IMR-90 (cell line): ENCODE results near the gene NR5A1. TPM values are rescaled to one million over a fixed set of nuclear protein-coding genes. Genes with fewer than 3 reads are reported as not detected.

Experiments
- ATAC-seq: fragments of 200-7000 bp; cut with Tn5 transposase; 2 replicates; pipeline ENCODE4 v1.9.1; 2020; ENCODE audit warnings: low read depth, mild to moderate bottlenecking, moderate library complexity
- BruUV-seq: library from RNA; stranded (reverse); fragments of 400-500 nt; replicated peaks from 2 replicates; lab custom pipeline; 2021; lab: Mats Ljungman, UMichigan
- CTCF ChIA-PET: fragments of 300-600 bp; formaldehyde crosslinking; extraction: SDS; loops from one replicate; lab custom pipeline; 2021; ENCODE audit warnings: antibody characterized with exemption; lab: Yijun Ruan, JAX
- POLR2A ChIA-PET: fragments of 300-600 bp; sonication (Branson Sonifier 250); formaldehyde crosslinking; loops from one replicate; lab custom pipeline; 2022; ENCODE audit warnings: antibody characterized with exemption; ENCODE audit not compliant: unreplicated experiment; lab: Charles Lee
- DNase-seq: peaks from one replicate; pipeline ENCODE4 v3.0.0; 2013
- H2AFZ ChIP-seq: replicated peaks from 2 replicates; pipeline ENCODE3; 2013; ENCODE audit warnings: low read length, mild to moderate bottlenecking; ENCODE audit not compliant: poor library complexity
- H2AK5ac ChIP-seq: 2 replicates; pipeline ENCODE4 v1.6.1; 2013; ENCODE audit warnings: low read depth, low read length, inconsistent platforms
- H2AK9ac ChIP-seq: replicated peaks from 2 replicates; pipeline ENCODE3; 2013; ENCODE audit warnings: mild to moderate bottlenecking, low read depth, low read length, moderate library complexity; ENCODE audit not compliant: poor library complexity
- H2BK120ac ChIP-seq: 2 replicates; pipeline ENCODE4 v1.6.1; 2013; ENCODE audit warnings: low read depth, low read length, inconsistent platforms
- H2BK15ac ChIP-seq: 3 replicates; pipeline ENCODE4 v1.6.1; 2013; ENCODE audit warnings: low read depth, low read length, inconsistent platforms
- H2BK20ac ChIP-seq: 2 replicates; pipeline ENCODE4 v1.6.1; 2013; ENCODE audit warnings: low read depth, mild to moderate bottlenecking, inconsistent platforms, low read length, moderate library complexity
- H2BK5ac ChIP-seq: 2 replicates; pipeline ENCODE4 v1.6.1; 2013; ENCODE audit warnings: mild to moderate bottlenecking, low read depth, low read length, inconsistent platforms; ENCODE audit not compliant: poor library complexity, severe bottlenecking
- H3K14ac ChIP-seq: replicated peaks from 2 replicates; pipeline ENCODE4 v1.6.1; 2013; ENCODE audit warnings: low read depth, low read length, inconsistent platforms
- H3K18ac ChIP-seq: 2 replicates; pipeline ENCODE4 v1.6.1; 2013; ENCODE audit warnings: low read depth, low read length, control low read depth
- H3K23ac ChIP-seq: 2 replicates; pipeline ENCODE4 v1.6.1; 2013; ENCODE audit warnings: low read depth, low read length, inconsistent platforms
- H3K27ac ChIP-seq: 2 replicates; pipeline ENCODE4 v1.5.1; 2013; ENCODE audit warnings: mild to moderate bottlenecking, control low read depth, low read length; ENCODE audit not compliant: insufficient read depth
- H3K27me3 ChIP-seq: 2 replicates; pipeline ENCODE4 v1.6.1; 2013; ENCODE audit warnings: low read length; ENCODE audit not compliant: control insufficient read depth, insufficient read depth
- H3K36me3 ChIP-seq: 2 replicates; pipeline ENCODE4 v1.6.1; 2013; ENCODE audit warnings: low read length, mixed read lengths; ENCODE audit not compliant: control insufficient read depth, insufficient read depth
- H3K4ac ChIP-seq: 2 replicates; pipeline ENCODE4 v1.6.1; 2013; ENCODE audit warnings: low read depth, low read length, inconsistent platforms
- H3K4me1 ChIP-seq: 2 replicates; pipeline ENCODE4 v1.6.1; 2013; ENCODE audit warnings: low read length, mixed read lengths; ENCODE audit not compliant: control insufficient read depth, insufficient read depth
- H3K4me2 ChIP-seq: 2 replicates; pipeline ENCODE4 v1.6.1; 2013; ENCODE audit warnings: low read depth, mild to moderate bottlenecking, control low read depth, low read length, moderate library complexity
- H3K4me3 ChIP-seq: 2 replicates; pipeline ENCODE4 v1.5.1; 2013; ENCODE audit warnings: low read depth, mild to moderate bottlenecking, control low read depth, low read length, moderate library complexity; ENCODE audit not compliant: insufficient read depth
- H3K56ac ChIP-seq: 2 replicates; pipeline ENCODE4 v1.6.1; 2013; ENCODE audit warnings: low read length, inconsistent platforms; ENCODE audit not compliant: insufficient read depth; ENCODE audit errors: extremely low read depth
- H3K79me1 ChIP-seq, 2 experiments: 2 replicates each; pipeline ENCODE4 v1.6.1; 2013; ENCODE audit warnings: low read length in 2 of 2, inconsistent platforms in 1 of 2, low read depth in 1 of 2
- H3K9ac ChIP-seq: 2 replicates; pipeline ENCODE4 v1.6.1; 2013; ENCODE audit warnings: low read depth, low read length, control low read depth
- H3K9me1 ChIP-seq: 2 replicates; pipeline ENCODE4 v1.6.1; 2013; ENCODE audit warnings: low read length, inconsistent platforms; ENCODE audit not compliant: insufficient read depth
- H3K9me3 ChIP-seq: 2 replicates; pipeline ENCODE4 v1.6.1; 2013; ENCODE audit warnings: low read length; ENCODE audit not compliant: control insufficient read depth, insufficient read depth
- H4K20me1 ChIP-seq: 2 replicates; pipeline ENCODE4 v1.6.1; 2013; ENCODE audit warnings: low read length, inconsistent platforms; ENCODE audit not compliant: insufficient read depth
- H4K5ac ChIP-seq: 2 replicates; pipeline ENCODE4 v1.6.1; 2013; ENCODE audit warnings: mild to moderate bottlenecking, low read depth, low read length, control low read depth
- H4K8ac ChIP-seq, 2 experiments: 2 replicates each; pipeline ENCODE4 v1.6.1; 2013; ENCODE audit warnings: low read depth in 2 of 2, low read length in 2 of 2, control low read depth in 1 of 2, inconsistent platforms in 1 of 2
- H4K91ac ChIP-seq: 2 replicates; pipeline ENCODE4 v1.6.1; 2013; ENCODE audit warnings: low read depth, low read length, inconsistent platforms; ENCODE audit not compliant: insufficient read depth
- BHLHE40 ChIP-seq: fragments of 150-350 bp; IDR thresholded peaks from 2 replicates; pipeline ENCODE4 v1.6.1; 2016; ENCODE audit warnings: mild to moderate bottlenecking, low read depth, low read length
- CHD1 ChIP-seq: IDR thresholded peaks from 2 replicates; pipeline ENCODE4 v1.6.1; 2012; ENCODE audit warnings: low read depth, low read length, improper control_type of control experiment
- FOS ChIP-seq: fragments of 150-350 bp; IDR thresholded peaks from 2 replicates; pipeline ENCODE4 v1.6.1; 2016; ENCODE audit warnings: low read depth, low read length
- NFE2L2 ChIP-seq: fragments of 150-350 bp; IDR thresholded peaks from 2 replicates; pipeline ENCODE4 v1.6.1; 2016; ENCODE audit warnings: low read depth, mild to moderate bottlenecking, low read length
- RFX5 ChIP-seq: IDR thresholded peaks from 2 replicates; pipeline ENCODE4 v1.8.0; 2012; ENCODE audit warnings: low read depth, mild to moderate bottlenecking, low read length, moderate library complexity
- WGBS, 2 experiments: methylation state at CpG; one replicate each; pipeline versions ENCODE4 v1.1.5 to v1.1.7; 2013; ENCODE audit warnings: missing lambda C conversion rate in 2 of 2; ENCODE audit not compliant: insufficient read length in 1 of 2; ENCODE audit errors: extremely low coverage in 2 of 2; 5-methylcytosine and 5-hydroxymethylcytosine counted together
- dilution Hi-C: fragments of 300-500 bp; cut with HindIII; formaldehyde crosslinking; loops from one replicate; pipeline ENCODE4 v1.14.3; 2018; ENCODE audit warnings: low sequenced_read_pairs; ENCODE audit not compliant: unreplicated experiment
- in situ Hi-C: fragments of 300-500 bp; cut with MboI; formaldehyde crosslinking; loops from 3 replicates; pipeline ENCODE4 v1.14.3; 2019; ENCODE audit warnings: low sequenced_read_pairs, inconsistent platforms, mixed read lengths
- intact Hi-C: fragments of 100-400 bp; cut with micrococcal nuclease; formaldehyde crosslinking; loops from 2 replicates; pipeline ENCODE4 v1.10.0; 2022
- polyA plus RNA-seq, 3 experiments: library from polyadenylated mRNA; depleted of rRNA; stranded (reverse); fragments of >200 nt; gene quantifications; 2 replicates each; pipeline ENCODE4 v1.2.3, GENCODE V29; 2012; ENCODE audit warnings: low replicate concordance in 1 of 3
- total RNA-seq: library from RNA; depleted of rRNA; stranded (reverse); fragments of >200 nt; gene quantifications from 2 replicates; pipeline ENCODE4 v1.2.3, GENCODE V29; 2012
- TF ChIP-seq, protein P1 (sequence below): fragments of 150-350 bp; IDR thresholded peaks from 2 replicates; pipeline ENCODE4 v1.6.1; 2016; ENCODE audit warnings: low read depth, mild to moderate bottlenecking, low read length, moderate library complexity, borderline replicate concordance

The NR5A1 gene
- total and polyA plus RNA-seq, 2 of the 4 experiments (the other 2 are of a cell fraction) = not detected

DNA sequence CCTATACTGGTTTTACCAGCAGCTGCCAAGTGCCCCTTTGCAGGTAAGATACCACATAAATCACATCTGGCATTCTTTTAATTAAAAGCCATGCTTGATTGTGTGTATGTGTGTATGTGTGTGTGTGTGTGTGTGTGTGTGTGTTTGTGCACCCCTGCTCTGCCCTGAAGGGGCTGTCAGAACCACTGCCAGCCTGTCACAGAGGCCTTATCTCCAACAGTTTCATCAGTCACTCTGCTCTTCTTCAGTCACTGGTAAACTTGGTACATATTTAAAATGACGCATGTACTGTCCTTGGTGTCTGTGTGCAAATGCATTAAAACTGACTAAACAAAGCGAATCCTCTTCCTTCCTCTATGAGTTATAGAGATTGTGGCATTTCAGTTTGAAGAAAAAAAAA is 19.0 kb upstream of the NR5A1 start:
- POLR2A ChIA-PET = no interaction called here
- no peak for ATAC-seq
- no peak overlapping the region for H3K4ac ChIP-seq
- H4K5ac ChIP-seq = no peak overlapping the region
- no peaks in the 10 kb centered on the region for H3K36me3 ChIP-seq
- H3K4me3 ChIP-seq = no peak overlapping the region
- CTCF ChIA-PET = interaction anchor here (1.3 kb wide), 1 partner anchor 11 kb away, joined by 5 read pairs; no protein-coding TSS in a partner anchor
- dilution Hi-C loops = no loop called here
- H4K91ac ChIP-seq = no peak overlapping the region
- intact Hi-C loops = no loop called here
- H3K4me2 ChIP-seq = no peak overlapping the region
- no peaks in the 10 kb centered on the region for H3K9me3 ChIP-seq
- no TSS peak for BruUV-seq
- H3K79me1 ChIP-seq = no peaks in the 10 kb centered on the region
- H3K4me1 ChIP-seq = peaks cover 10% of the 10 kb centered on the region
- H3K56ac ChIP-seq = no peak overlapping the region
- no peaks in the 10 kb centered on the region; the same call in 1 of the 2 replicates for H3K27me3 ChIP-seq
- peaks cover 3% of the 10 kb centered on the region; the same call in 1 of the 2 replicates for H3K9me1 ChIP-seq
- no peak overlapping the region for H3K9ac ChIP-seq
- TF ChIP-seq, protein P1, sequence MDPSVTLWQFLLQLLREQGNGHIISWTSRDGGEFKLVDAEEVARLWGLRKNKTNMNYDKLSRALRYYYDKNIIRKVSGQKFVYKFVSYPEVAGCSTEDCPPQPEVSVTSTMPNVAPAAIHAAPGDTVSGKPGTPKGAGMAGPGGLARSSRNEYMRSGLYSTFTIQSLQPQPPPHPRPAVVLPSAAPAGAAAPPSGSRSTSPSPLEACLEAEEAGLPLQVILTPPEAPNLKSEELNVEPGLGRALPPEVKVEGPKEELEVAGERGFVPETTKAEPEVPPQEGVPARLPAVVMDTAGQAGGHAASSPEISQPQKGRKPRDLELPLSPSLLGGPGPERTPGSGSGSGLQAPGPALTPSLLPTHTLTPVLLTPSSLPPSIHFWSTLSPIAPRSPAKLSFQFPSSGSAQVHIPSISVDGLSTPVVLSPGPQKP = no peak
- TF ChIP-seq CHD1 (no peak), FOS (no peak), NFE2L2 (no peak), BHLHE40 (no peak), RFX5 (no peak)
- no peak overlapping the region for H2BK5ac ChIP-seq
- H3K27ac ChIP-seq = no peak overlapping the region
- H2AFZ ChIP-seq = no peak overlapping the region
- no CpG with 5 or more reads among the region's 2 CpGs for WGBS, 2 experiments
- no peak for DNase-seq
- no peak overlapping the region for H2AK9ac ChIP-seq
- no peak overlapping the region for H3K23ac ChIP-seq
- no peak overlapping the region for H3K18ac ChIP-seq
- H4K20me1 ChIP-seq = no peaks in the 10 kb centered on the region
- in situ Hi-C loops = no loop called here
- H2BK120ac ChIP-seq = no peak overlapping the region
- H2AK5ac ChIP-seq = no peak overlapping the region
- H4K8ac ChIP-seq = no peak overlapping the region
- H3K14ac ChIP-seq = no peak overlapping the region
- H2BK20ac ChIP-seq = no peak overlapping the region
- H2BK15ac ChIP-seq = no peak overlapping the region
